ENCODE results near the gene CDK5RAP2. TPM values are rescaled to one million over a fixed set of nuclear protein-coding genes. Genes with fewer than 3 reads are reported as not detected.

CDK5RAP2 gene
- 28.8 to 31.4 TPM (median 29.3 TPM) in 5 replicates for total RNA-seq (2022; extraction: Qiagen RNA extraction)

DNA sequence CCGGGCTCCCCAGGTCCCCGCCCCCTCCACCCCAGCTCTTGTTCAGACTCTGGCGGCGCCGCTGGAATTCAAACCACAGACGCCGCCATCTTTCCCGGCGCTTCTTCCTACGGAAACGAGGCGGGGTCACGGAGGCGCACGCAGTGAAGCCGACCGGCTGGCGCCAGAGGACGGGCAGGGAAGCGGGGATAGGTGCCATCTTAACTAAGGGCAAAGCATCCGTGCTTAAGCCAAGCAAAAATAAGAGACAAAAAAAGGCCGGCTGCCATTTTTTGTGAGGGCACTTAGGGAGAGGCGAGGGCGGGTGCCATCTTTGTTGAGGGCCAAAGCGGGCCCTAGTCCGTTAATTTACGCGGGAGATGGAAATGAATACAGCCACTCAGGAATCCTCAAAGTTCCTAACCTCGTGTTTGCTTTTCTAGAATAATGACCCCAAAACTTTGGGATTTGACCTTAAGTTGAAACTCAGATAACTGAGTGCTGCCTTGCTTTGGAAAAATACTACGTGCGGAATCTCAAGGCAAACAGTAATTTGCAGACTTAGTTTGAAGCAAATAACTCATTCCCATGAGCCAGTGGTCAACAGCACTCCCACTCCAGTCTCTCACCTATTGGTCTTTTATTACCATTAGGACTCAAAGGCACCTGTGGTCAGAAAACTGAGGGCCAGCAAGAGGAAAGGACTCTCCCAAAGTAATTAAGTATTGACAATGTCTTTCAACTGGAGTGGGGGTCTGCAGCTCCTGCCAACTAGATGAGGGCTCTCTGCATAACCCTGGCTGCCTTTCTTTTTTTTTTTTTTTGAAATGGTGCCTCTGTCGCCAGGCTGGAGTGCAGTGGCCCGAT, at the start of gene CDK5RAP2:
Gene CDK5RAP2, minus strand, starts transcription at position 117 of the 846 bp plus-strand sequence. CDS start 189 bp downstream, outside the sequence.

Other genes with a start within 250 kb of the CDK5RAP2 start
- 19.9 to 27.6 TPM (median 24.7 TPM) in 5 replicates for gene MEGF9, start 134.3 kb upstream of the CDK5RAP2 start, total RNA-seq (2022; extraction: Qiagen RNA extraction)
- gene FBXW2, start 213.2 kb upstream of the CDK5RAP2 start, total RNA-seq (2022; extraction: Qiagen RNA extraction) = 36.6 to 42.2 TPM (median 41.8 TPM) in 5 replicates

All from A549 treated with CORT108297 at 1 μM for 4 hours (cell line).